CD14-positive monocyte (primary cell): Measurements from ENCODE around the gene TMEM182. TPM values are rescaled to one million over a fixed set of nuclear protein-coding genes. Genes with fewer than 3 reads are reported as not detected.

ENCODE experiments used
- DNase-seq, 3 donors: peaks; one replicate each; pipeline ENCODE4 v3.0.0-alpha.2; 2011 to 2022
- H2AFZ ChIP-seq: 2 replicates; pipeline ENCODE4 v1.6.0; 2012; ENCODE audit warnings: mild to moderate bottlenecking, low read depth, low read length, inconsistent platforms; ENCODE audit not compliant: insufficient read depth, poor library complexity, severe bottlenecking
- H3K27ac ChIP-seq, 2 donors: 1 replicate in 1 of 2; 2 replicates in 1 of 2; pipeline ENCODE4 v1.5.1; 2012 to 2013; ENCODE audit warnings: low read length in 2 of 2, control low read depth in 1 of 2, inconsistent platforms in 1 of 2, low read depth in 1 of 2, mild to moderate bottlenecking in 1 of 2
- H3K27me3 ChIP-seq, 2 donors: one replicate each; pipeline versions ENCODE4 v1.6.0 to v1.6.1; 2011 to 2013; ENCODE audit warnings: low read length in 2 of 2; ENCODE audit not compliant: control insufficient read depth in 2 of 2, insufficient read depth in 2 of 2
- H3K36me3 ChIP-seq, 2 donors: replicated peaks in 1 of 2; 1 replicate in 1 of 2; 2 replicates in 1 of 2; pipeline versions ENCODE4 v1.5.1 to v1.6.1; 2012 to 2013; ENCODE audit warnings: low read length in 2 of 2, control low read depth in 1 of 2, inconsistent platforms in 1 of 2, mild to moderate bottlenecking in 1 of 2; ENCODE audit not compliant: insufficient read depth in 2 of 2, control insufficient read depth in 1 of 2
- H3K4me1 ChIP-seq, 2 donors: 1 replicate in 1 of 2; 2 replicates in 1 of 2; pipeline versions ENCODE4 v1.5.1 to v1.6.1; 2012 to 2013; ENCODE audit warnings: low read length in 2 of 2, control low read depth in 1 of 2, inconsistent platforms in 1 of 2, mild to moderate bottlenecking in 1 of 2, moderate library complexity in 1 of 2; ENCODE audit not compliant: insufficient read depth in 2 of 2, control insufficient read depth in 1 of 2
- H3K4me2 ChIP-seq: replicated peaks from 2 replicates; pipeline ENCODE3; 2012; ENCODE audit warnings: low read length, moderate library complexity, mild to moderate bottlenecking; ENCODE audit not compliant: poor library complexity, severe bottlenecking; ENCODE audit errors: extremely low read depth
- H3K4me3 ChIP-seq, 3 experiments: fragments of 200-600 bp in 1 of 3; sonication (generic) in 1 of 3; replicated peaks in 1 of 3; 1 replicate in 2 of 3; 2 replicates in 1 of 3; pipeline ENCODE4 v1.5.1; 2011 to 2013; ENCODE audit warnings: low read length in 3 of 3, mild to moderate bottlenecking in 3 of 3, control low read depth in 2 of 3, low read depth in 2 of 3, inconsistent platforms in 1 of 3, moderate library complexity in 1 of 3
- H3K79me2 ChIP-seq: 2 replicates; pipeline ENCODE4 v1.6.0; 2012; ENCODE audit warnings: mild to moderate bottlenecking, control low read depth, inconsistent platforms, low read length, moderate library complexity; ENCODE audit not compliant: insufficient read depth
- H3K9ac ChIP-seq: 2 replicates; pipeline ENCODE4 v1.6.0; 2017; ENCODE audit warnings: low read length, mild to moderate bottlenecking; ENCODE audit not compliant: insufficient read depth, poor library complexity, severe bottlenecking
- H3K9me3 ChIP-seq, 2 donors: replicated peaks in 1 of 2; 1 replicate in 1 of 2; 2 replicates in 1 of 2; pipeline versions ENCODE4 v1.5.1 to v1.6.1; 2012 to 2013; ENCODE audit warnings: low read length in 2 of 2, control low read depth in 1 of 2; ENCODE audit not compliant: control insufficient read depth in 1 of 2, insufficient read depth in 1 of 2
- H4K20me1 ChIP-seq: 2 replicates; pipeline ENCODE4 v1.6.0; 2012; ENCODE audit warnings: mild to moderate bottlenecking, low read length, control low read depth, moderate library complexity; ENCODE audit not compliant: insufficient read depth
- H3K27ac Mint-ChIP-seq, 7 donors: one replicate each; pipeline ENCODE4 v1.8.0; 2020; ENCODE audit warnings: mild to moderate bottlenecking in 7 of 7, mixed read lengths in 7 of 7, moderate library complexity in 6 of 7, inconsistent platforms in 2 of 7
- H3K27me3 Mint-ChIP-seq, 3 donors: one replicate each; pipeline ENCODE4 v1.8.0; 2021 to 2022; ENCODE audit warnings: low read depth in 3 of 3, mild to moderate bottlenecking in 3 of 3, mixed read lengths in 3 of 3, moderate library complexity in 3 of 3, inconsistent platforms in 1 of 3
- H3K36me3 Mint-ChIP-seq, 2 donors: one replicate each; pipeline ENCODE4 v1.8.0; 2020; ENCODE audit warnings: mixed read lengths in 2 of 2, inconsistent platforms in 1 of 2, mild to moderate bottlenecking in 1 of 2
- H3K4me1 Mint-ChIP-seq: one replicate; pipeline ENCODE4 v1.8.0; 2020; ENCODE audit warnings: mild to moderate bottlenecking, mixed read lengths
- H3K4me3 Mint-ChIP-seq, 2 donors: one replicate each; pipeline ENCODE4 v1.8.0; 2020; ENCODE audit warnings: mild to moderate bottlenecking in 2 of 2, mixed read lengths in 2 of 2, moderate library complexity in 1 of 2
- H3K9me3 Mint-ChIP-seq, 7 donors: one replicate each; pipeline ENCODE4 v1.8.0; 2020 to 2022; ENCODE audit warnings: mixed read lengths in 7 of 7, mild to moderate bottlenecking in 6 of 7, moderate library complexity in 6 of 7, inconsistent platforms in 2 of 7
- CTCF ChIP-seq: fragments of 200-600 bp; IDR thresholded peaks from one replicate; pipeline ENCODE4 v1.8.0; 2022; ENCODE audit warnings: antibody characterized with exemption, mild to moderate bottlenecking
- WGBS: methylation state at CpG from one replicate; pipeline ENCODE4 v1.1.5; 2013; ENCODE audit warnings: missing lambda C conversion rate; ENCODE audit not compliant: insufficient coverage; 5-methylcytosine and 5-hydroxymethylcytosine counted together
- intact Hi-C, 2 donors: fragments of 100-400 bp; cut with micrococcal nuclease; formaldehyde crosslinking; loops; one replicate each; pipeline versions ENCODE4 v1.15.0 to v1.15.1; 2023
- polyA plus RNA-seq, 3 donors: library from polyadenylated mRNA; depleted of rRNA in 1 of 3; unstranded in 2 of 3; stranded (reverse) in 1 of 3; fragments of 300-500 nt in 2 of 3; fragments of >200 nt in 1 of 3; fragmentation: Illumina TruSeq in 2 of 3; gene quantifications; 1 replicate in 2 of 3; 2 replicates in 1 of 3; pipeline ENCODE4 v1.2.3, GENCODE V29; 2012 to 2021

Gene TMEM182
- polyA plus RNA-seq, 3 donors = 0.24 to 0.69 (median 0.28) TPM

GRCh38 chr2:102724016-102724490 is 37.8 kb upstream of the TMEM182 start:
- TF ChIP-seq CTCF = no peak
- Histone ChIP-seq H3K27me3 (no peaks in the 10 kb centered on the region), H3K4me3 (no peak overlapping the region), H3K4me1 (no peaks in the 10 kb centered on the region), H3K79me2 (no peaks in the 10 kb centered on the region), H3K9ac (no peak overlapping the region), H4K20me1 (no peaks in the 10 kb centered on the region), H2AFZ (no peak overlapping the region), H3K36me3 (peaks cover 34 to 83% of the 10 kb centered on the region in 2 donors), H3K9me3 (no peaks in the 10 kb centered on the region), H3K4me2 (no peak overlapping the region), H3K27ac (no peak overlapping the region)
- Mint-ChIP-seq H3K4me3 (no peak overlapping the region), H3K27ac (no peak overlapping the region), H3K27me3 (peaks cover 0 to 3% (median 0%) of the 10 kb centered on the region in 3 donors), H3K36me3 (peaks cover 73 to 83% of the 10 kb centered on the region in 2 donors), H3K9me3 (peaks cover 0 to 2% (median 0%) of the 10 kb centered on the region in 7 donors), H3K4me1 (peaks cover 16% of the 10 kb centered on the region)
- intact Hi-C loops = no loop called here
- DNase-seq = no peak
- WGBS = 97% methylated on average over 6 of the region's 7 CpGs

- no peaks in the 10 kb centered on the region for H3K4me1 ChIP-seq
- peaks cover 72 to 78% of the 10 kb centered on the region in 2 donors for H3K36me3 Mint-ChIP-seq
- peaks cover 0 to 3% (median 0%) of the 10 kb centered on the region in 3 donors for H3K27me3 Mint-ChIP-seq
- H3K27me3 ChIP-seq = no peaks in the 10 kb centered on the region
- H3K4me2 ChIP-seq = no peak overlapping the region
- H3K4me3 ChIP-seq = no peak overlapping the region
- intact Hi-C loops = no loop called here
- TF ChIP-seq CTCF = no peak
- no peaks in the 10 kb centered on the region for H4K20me1 ChIP-seq
- no peaks in the 10 kb centered on the region for H3K9me3 ChIP-seq
- no peak overlapping the region for H3K27ac Mint-ChIP-seq
- H2AFZ ChIP-seq = no peak overlapping the region
- no peaks in the 10 kb centered on the region for H3K79me2 ChIP-seq
- no peak overlapping the region for H3K27ac ChIP-seq
- H3K4me3 Mint-ChIP-seq = no peak overlapping the region
- no peak overlapping the region for H3K9ac ChIP-seq
- DNase-seq = no peak
- H3K9me3 Mint-ChIP-seq = no peaks in the 10 kb centered on the region
- H3K36me3 ChIP-seq = peaks cover 34 to 80% of the 10 kb centered on the region in 2 donors
- H3K4me1 Mint-ChIP-seq = peaks cover 16% of the 10 kb centered on the region
- 98% methylated on average over 4 of the region's 10 CpGs for WGBS
Measured at GRCh38 chr2:102724553-102724952, 37.3 kb upstream of the TMEM182 start.
